B cell (primary cell): ENCODE data around the gene RNF39. TPM values are rescaled to one million over a fixed set of nuclear protein-coding genes. Genes with fewer than 3 reads are reported as not detected.
A peak's percentile ranks its signal among the peaks of the same experiment; 100 is the strongest.

Experiments used
- ATAC-seq: fragments of 200-7000 bp; cut with Tn5 transposase; one replicate; pipeline ENCODE4 v1.10.0; 2021; ENCODE audit warnings: low read depth, mild to moderate bottlenecking, moderate number of reproducible peaks, moderate library complexity
- CTCF ChIA-PET: fragments of 350-600 bp; sonication (Branson Sonifier 250); formaldehyde crosslinking; loops from one replicate; lab custom pipeline; 2021; ENCODE audit warnings: antibody characterized with exemption, inconsistent platforms; lab: Charles Lee
- POLR2A ChIA-PET: fragments of 350-600 bp; sonication (Branson Sonifier 250); formaldehyde crosslinking; loops from one replicate; lab custom pipeline; 2021; ENCODE audit warnings: antibody characterized with exemption; lab: Charles Lee
- DNase-seq: peaks from one replicate; pipeline ENCODE4 v3.0.0; 2013
- H2AFZ ChIP-seq: 2 replicates; pipeline ENCODE4 v1.6.1; 2012; ENCODE audit warnings: mild to moderate bottlenecking, low read depth, low read length; ENCODE audit not compliant: insufficient read depth, poor library complexity, severe bottlenecking
- H3K27ac ChIP-seq, 2 donors: 1 replicate in 1 of 2; 2 replicates in 1 of 2; pipeline ENCODE4 v1.5.1; 2012 to 2013; ENCODE audit warnings: low read length in 2 of 2, mild to moderate bottlenecking in 2 of 2, moderate library complexity in 1 of 2
- H3K27me3 ChIP-seq, 4 experiments: fragments of 200-600 bp in 1 of 4; sonication (generic) in 1 of 4; replicated peaks in 1 of 4; 1 replicate in 2 of 4; 2 replicates in 2 of 4; pipeline versions ENCODE4 v1.6.1 to v1.7.0; 2013 to 2016; ENCODE audit warnings: low read length in 3 of 4, mild to moderate bottlenecking in 2 of 4, mixed read lengths in 1 of 4, moderate library complexity in 1 of 4; ENCODE audit not compliant: insufficient read depth in 4 of 4, control insufficient read depth in 3 of 4; ENCODE audit errors: control extremely low read depth in 1 of 4
- H3K36me3 ChIP-seq, 2 experiments: replicated peaks in 1 of 2; 1 replicate in 1 of 2; 2 replicates in 1 of 2; pipeline versions ENCODE4 v1.6.1 to v1.7.1; 2013; ENCODE audit warnings: low read length in 1 of 2; ENCODE audit not compliant: insufficient read depth in 2 of 2, control insufficient read depth in 1 of 2; ENCODE audit errors: control extremely low read depth in 1 of 2, extremely low read depth in 1 of 2
- H3K4me1 ChIP-seq, 2 donors: fragments of 200-600 bp in 1 of 2; sonication (generic) in 1 of 2; 1 replicate in 1 of 2; 2 replicates in 1 of 2; pipeline versions ENCODE4 v1.5.1 to v1.6.1; 2013 to 2017; ENCODE audit warnings: low read length in 2 of 2; ENCODE audit not compliant: control insufficient read depth in 2 of 2, insufficient read depth in 2 of 2
- H3K4me2 ChIP-seq: replicated peaks from 2 replicates; pipeline ENCODE3; 2012; ENCODE audit warnings: mild to moderate bottlenecking, low read depth, low read length; ENCODE audit not compliant: poor library complexity, severe bottlenecking
- H3K4me3 ChIP-seq, 5 experiments: fragments of 200-600 bp in 1 of 5; sonication (generic) in 1 of 5; 1 replicate in 3 of 5; 2 replicates in 2 of 5; pipeline versions ENCODE4 v1.5.1 to v1.7.0; 2011 to 2016; ENCODE audit warnings: low read length in 4 of 5, mild to moderate bottlenecking in 4 of 5, low read depth in 2 of 5, control low read depth in 1 of 5, moderate library complexity in 1 of 5; ENCODE audit not compliant: insufficient read depth in 1 of 5; ENCODE audit errors: control extremely low read depth in 1 of 5, extremely low read depth in 1 of 5
- H3K79me2 ChIP-seq: fragments of 200-600 bp; sonication (generic); one replicate; pipeline ENCODE4 v1.6.0; 2016; ENCODE audit warnings: low read length; ENCODE audit not compliant: control insufficient read depth, insufficient read depth
- H3K9ac ChIP-seq: fragments of 200-600 bp; sonication (generic); 2 replicates; pipeline ENCODE4 v1.6.1; 2017; ENCODE audit warnings: mild to moderate bottlenecking, low read length, moderate library complexity
- H3K9me3 ChIP-seq, 3 donors: one replicate each; pipeline versions ENCODE4 v1.6.1 to v1.7.1; 2013; ENCODE audit warnings: low read length in 2 of 3; ENCODE audit not compliant: control insufficient read depth in 2 of 3, insufficient read depth in 1 of 3; ENCODE audit errors: control extremely low read depth in 1 of 3
- H4K20me1 ChIP-seq: 2 replicates; pipeline ENCODE4 v1.6.0; 2012; ENCODE audit warnings: mild to moderate bottlenecking, low read length; ENCODE audit not compliant: insufficient read depth, control insufficient read depth, poor library complexity, severe bottlenecking
- H3K27ac Mint-ChIP-seq: one replicate; pipeline ENCODE4 v1.8.0; 2021; ENCODE audit warnings: mixed read lengths
- H3K27me3 Mint-ChIP-seq: one replicate; pipeline ENCODE4 v1.8.0; 2021; ENCODE audit warnings: mixed read lengths
- H3K4me1 Mint-ChIP-seq: one replicate; pipeline ENCODE4 v1.8.0; 2021; ENCODE audit warnings: mixed read lengths
- H3K4me3 Mint-ChIP-seq: one replicate; pipeline ENCODE4 v1.8.0; 2021; ENCODE audit warnings: mixed read lengths
- H3K9me3 Mint-ChIP-seq: one replicate; pipeline ENCODE4 v1.8.0; 2022; ENCODE audit warnings: mixed read lengths; ENCODE audit not compliant: insufficient read depth
- CTCF ChIP-seq: fragments of 200-600 bp; IDR thresholded peaks from one replicate; pipeline ENCODE4 v1.8.0; 2022; ENCODE audit warnings: antibody characterized with exemption, mild to moderate bottlenecking
- EZH2 ChIP-seq: IDR thresholded peaks from 2 replicates; pipeline ENCODE4 v1.6.1; 2012; ENCODE audit warnings: borderline replicate concordance, low read depth, mild to moderate bottlenecking, moderate library complexity, low read length; ENCODE audit not compliant: insufficient read depth, poor library complexity, severe bottlenecking
- WGBS: methylation state at CpG from one replicate; pipeline ENCODE4 v1.1.5; 2013; ENCODE audit warnings: missing lambda C conversion rate; ENCODE audit not compliant: insufficient coverage; 5-methylcytosine and 5-hydroxymethylcytosine counted together
- intact Hi-C: fragments of 100-400 bp; cut with micrococcal nuclease; formaldehyde crosslinking; loops from one replicate; pipeline ENCODE4 v1.10.0; 2022
- polyA plus RNA-seq: library from polyadenylated mRNA; depleted of rRNA; stranded (reverse); fragments of >200 nt; gene quantifications from 2 replicates; pipeline ENCODE4 v1.2.3, GENCODE V29; 2012
- total RNA-seq, 2 donors: library from RNA; stranded (reverse); fragments of 120-200 nt in 1 of 2; gene quantifications; 1 replicate in 1 of 2; 2 replicates in 1 of 2; pipeline versions ENCODE4 v1.2.3 to v1.2.4, GENCODE V29; 2013 to 2022

RNF39 gene
- total and polyA plus RNA-seq, 2 donors (not counting 1 experiment from before 2014, with no cell fraction given), result not detected

DNA sequence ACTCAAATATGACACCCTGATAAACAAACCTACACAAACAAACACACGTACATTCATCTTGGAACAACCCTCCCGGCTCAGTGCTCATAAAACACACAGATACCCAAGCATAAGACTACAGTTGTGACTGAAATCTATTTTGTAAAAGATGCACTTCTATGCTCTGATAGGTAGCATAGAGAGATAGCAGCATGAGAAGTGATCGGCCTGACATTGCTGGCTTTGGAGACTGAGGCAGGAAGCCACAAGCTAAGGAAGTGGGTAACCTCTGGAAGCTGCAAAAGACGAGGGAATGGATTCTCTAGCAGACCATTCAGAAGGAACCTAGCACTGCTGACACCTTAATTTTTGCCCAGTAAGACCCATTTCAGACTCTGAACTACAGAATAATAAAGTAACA lies 1.6 kb upstream of the RNF39 start:
- 27% methylated on average over 3 of the region's 4 CpGs for WGBS
- ChIA-PET CTCF (no interaction called here), POLR2A (no interaction called here)
- no peaks in the 10 kb centered on the region for H3K79me2 ChIP-seq
- intact Hi-C loops, result no loop called here
- Mint-ChIP-seq H3K4me1 (peaks cover 19% of the 10 kb centered on the region), H3K27me3 (peaks cover 70% of the 10 kb centered on the region), H3K27ac (no peak overlapping the region), H3K4me3 (no peak overlapping the region), H3K9me3 (peaks cover 2% of the 10 kb centered on the region)
- H3K4me1 ChIP-seq, result peaks cover 19 to 20% of the 10 kb centered on the region in 2 donors
- ATAC-seq (no peak), DNase-seq (no peak)
- peaks cover 0 to 57% (median 40%) of the 10 kb centered on the region in 4 experiments for H3K27me3 ChIP-seq
- no peaks in the 10 kb centered on the region for H4K20me1 ChIP-seq
- no peak overlapping the region for H3K4me3 ChIP-seq
- no peaks in the 10 kb centered on the region for H3K36me3 ChIP-seq
- no peak overlapping the region for H2AFZ ChIP-seq
- peaks cover 0 to 15% (median 0%) of the 10 kb centered on the region in 3 donors for H3K9me3 ChIP-seq
- TF ChIP-seq CTCF (no peak), EZH2 (no peak)
- H3K27ac ChIP-seq, result no peak overlapping the region
- no peak overlapping the region for H3K4me2 ChIP-seq
- H3K9ac ChIP-seq, result no peak overlapping the region

- H3K9me3 ChIP-seq, result peaks cover 0 to 20% (median 0%) of the 10 kb centered on the region in 3 donors
- no peak overlapping the region for H3K9ac ChIP-seq
- 36% methylated on average over 18 of the region's 22 CpGs for WGBS
- ATAC-seq, result no peak
- H3K4me2 ChIP-seq, result peak overlapping the region; percentile 64
- peaks cover 24 to 27% of the 10 kb centered on the region in 2 donors for H3K4me1 ChIP-seq
- H3K36me3 ChIP-seq, result no peaks in the 10 kb centered on the region
- TF ChIP-seq EZH2 (peak; percentile 56), CTCF (no peak)
- DNase-seq, result peak; percentile 44
- Mint-ChIP-seq H3K9me3 (peaks cover 2% of the 10 kb centered on the region), H3K27ac (no peak overlapping the region), H3K4me1 (peaks cover 26% of the 10 kb centered on the region), H3K27me3 (peaks cover 79% of the 10 kb centered on the region), H3K4me3 (peak overlapping the region; percentile 65)
- no peaks in the 10 kb centered on the region for H3K79me2 ChIP-seq
- peaks cover 0 to 68% (median 46%) of the 10 kb centered on the region in 4 experiments for H3K27me3 ChIP-seq
- POLR2A ChIA-PET, result no interaction called here
- CTCF ChIA-PET, result interaction anchor here (0.6 to 1.9 kb wide), 2 partner anchors 15 to 1283 kb away, joined by 3 to 7 read pairs; partner anchors contain the start of gene POLR1H
- peak overlapping the region; percentile 22 for H2AFZ ChIP-seq
- intact Hi-C loops, result no loop called here
- peaks cover 1% of the 10 kb centered on the region for H4K20me1 ChIP-seq
- H3K27ac ChIP-seq, result no peak overlapping the region
- H3K4me3 ChIP-seq, result no peak overlapping the region
Measured at GRCh38 chr6:30075790-30076732, 492 bp upstream of the RNF39 start.
